Measurements from ENCODE around the gene CYTH1. TPM values are rescaled to one million over a fixed set of nuclear protein-coding genes. Genes with fewer than 3 reads are reported as not detected.
A peak's percentile ranks its signal among the peaks of the same experiment; 100 is the strongest.

Gene CYTH1
- total and polyA plus RNA-seq, 10 of the 15 experiments (the other 5 are each of a cell fraction or from before 2014, with no cell fraction given), result 6.6 to 188 (median 145) TPM

DNA sequence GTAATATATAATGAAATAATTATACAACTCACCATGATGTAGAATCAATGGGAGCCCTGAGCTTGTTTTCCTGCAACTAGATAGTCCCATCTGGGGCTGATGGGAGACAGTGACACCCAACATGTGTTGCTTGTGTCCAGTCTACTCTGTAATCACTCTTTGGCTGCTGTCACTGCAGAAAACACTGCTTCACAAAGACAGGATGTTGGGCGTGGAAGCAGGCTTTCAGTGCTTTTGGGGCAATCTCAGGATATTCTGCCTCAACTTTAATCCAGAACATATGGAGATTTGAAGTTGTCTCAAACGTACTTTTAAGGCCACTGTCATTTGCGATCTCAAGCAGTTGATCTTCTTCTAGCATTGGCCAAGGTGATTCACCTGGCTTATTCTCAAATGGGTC is 94.9 kb downstream of the CYTH1 start:
- no peaks in the 10 kb centered on the region for H3K9me3 ChIP-seq (replicated peaks; ENCODE audit: control insufficient read depth, insufficient read depth, low read length)
- in situ Hi-C loops (cut with MboI), result no loop called here
- ChIA-PET RAD21 (ENCODE audit: unreplicated experiment) (interaction anchor here (1.2 kb wide), 1 partner anchor 9 kb away, joined by 5 read pairs; no protein-coding TSS in a partner anchor), SMC1A (ENCODE audit: uncharacterized antibody, unreplicated experiment) (interaction anchor here (1.4 kb wide), 2 partner anchors 8 to 11 kb away, joined by 3 to 4 read pairs; no protein-coding TSS in a partner anchor), POLR2A (no interaction called here), CTCF (interaction anchor here (2.7 kb wide), 1 partner anchor 21 kb away, joined by 18 read pairs; no protein-coding TSS in a partner anchor)
- H3K4me3 ChIP-seq, result no peak overlapping the region
- H3K27me3 ChIP-seq (replicated peaks in 1 of 2; ENCODE audit: control insufficient read depth in 2 of 2, insufficient read depth in 2 of 2, low read length in 1 of 2), result no peaks in the 10 kb centered on the region
- ATAC-seq (no peak), FAIRE-seq (no peak), DNase-seq (ENCODE audit: low read depth, low spot score) (no peak)
- peak overlapping the region; percentile 55 for H3K27ac ChIP-seq (ENCODE audit: control insufficient read depth, insufficient read depth)
- H4K20me1 ChIP-seq (ENCODE audit: control insufficient read depth, insufficient read depth), result no peaks in the 10 kb centered on the region
- H2AFZ ChIP-seq (ENCODE audit: control insufficient read depth, low read depth, low read length), result no peak overlapping the region
- 87% methylated on average over 3 of the region's 3 CpGs for WGBS (ENCODE audit: insufficient coverage, insufficient replicate concordance, low lambda C conversion rate, missing lambda C conversion rate)
- no TSS peak for BruUV-seq (replicated peaks)
- intact Hi-C loops (cut with micrococcal nuclease; ENCODE audit: unreplicated experiment), result no loop called here
- no peak overlapping the region for H3K4me2 ChIP-seq (ENCODE audit: control insufficient read depth, insufficient read depth)
- no peak overlapping the region for H3K9ac ChIP-seq (ENCODE audit: control insufficient read depth, insufficient read depth, low read length)
- TF ChIP-seq SMARCA5 (IDR thresholded peaks at IDR 0.05), result no peak
- no peak for TF ChIP-seq PAX8 (IDR thresholded peaks at IDR 0.05)
- no peak for TF ChIP-seq CHD2 (IDR thresholded peaks at IDR 0.05; ENCODE audit: borderline replicate concordance, low read depth, low read length)
- no peak for TF ChIP-seq HCFC1 (IDR thresholded peaks at IDR 0.05; ENCODE audit: low read length)
- TF ChIP-seq, protein P1, sequence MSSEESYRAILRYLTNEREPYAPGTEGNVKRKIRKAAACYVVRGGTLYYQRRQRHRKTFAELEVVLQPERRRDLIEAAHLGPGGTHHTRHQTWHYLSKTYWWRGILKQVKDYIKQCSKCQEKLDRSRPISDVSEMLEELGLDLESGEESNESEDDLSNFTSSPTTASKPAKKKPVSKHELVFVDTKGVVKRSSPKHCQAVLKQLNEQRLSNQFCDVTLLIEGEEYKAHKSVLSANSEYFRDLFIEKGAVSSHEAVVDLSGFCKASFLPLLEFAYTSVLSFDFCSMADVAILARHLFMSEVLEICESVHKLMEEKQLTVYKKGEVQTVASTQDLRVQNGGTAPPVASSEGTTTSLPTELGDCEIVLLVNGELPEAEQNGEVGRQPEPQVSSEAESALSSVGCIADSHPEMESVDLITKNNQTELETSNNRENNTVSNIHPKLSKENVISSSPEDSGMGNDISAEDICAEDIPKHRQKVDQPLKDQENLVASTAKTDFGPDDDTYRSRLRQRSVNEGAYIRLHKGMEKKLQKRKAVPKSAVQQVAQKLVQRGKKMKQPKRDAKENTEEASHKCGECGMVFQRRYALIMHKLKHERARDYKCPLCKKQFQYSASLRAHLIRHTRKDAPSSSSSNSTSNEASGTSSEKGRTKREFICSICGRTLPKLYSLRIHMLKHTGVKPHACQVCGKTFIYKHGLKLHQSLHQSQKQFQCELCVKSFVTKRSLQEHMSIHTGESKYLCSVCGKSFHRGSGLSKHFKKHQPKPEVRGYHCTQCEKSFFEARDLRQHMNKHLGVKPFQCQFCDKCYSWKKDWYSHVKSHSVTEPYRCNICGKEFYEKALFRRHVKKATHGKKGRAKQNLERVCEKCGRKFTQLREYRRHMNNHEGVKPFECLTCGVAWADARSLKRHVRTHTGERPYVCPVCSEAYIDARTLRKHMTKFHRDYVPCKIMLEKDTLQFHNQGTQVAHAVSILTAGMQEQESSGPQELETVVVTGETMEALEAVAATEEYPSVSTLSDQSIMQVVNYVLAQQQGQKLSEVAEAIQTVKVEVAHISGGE (CRISPR knock-in tag; IDR thresholded peaks at IDR 0.05), result no peak
- no peak for TF ChIP-seq POLR2AphosphoS2 (IDR thresholded peaks at IDR 0.05; ENCODE audit: low read depth, low read length)
- no peak for TF ChIP-seq BRCA1 (IDR thresholded peaks at IDR 0.05; ENCODE audit: low read depth, low read length)
- TF ChIP-seq ESRRA (IDR thresholded peaks at IDR 0.05; ENCODE audit: low read length), result no peak
- TF ChIP-seq RCOR1 (conservative IDR thresholded peaks at IDR 0.05; ENCODE audit: low read depth, low read length), result no peak
- TF ChIP-seq ZNF207 (IDR thresholded peaks at IDR 0.05; ENCODE audit: borderline replicate concordance), result no peak
- peaks cover 19 to 77% of the 10 kb centered on the region in 2 experiments for H3K36me3 ChIP-seq (ENCODE audit: control insufficient read depth in 2 of 2, insufficient read depth in 2 of 2, low read length in 1 of 2)
- peaks cover 21% of the 10 kb centered on the region for H3K4me1 ChIP-seq (ENCODE audit: control insufficient read depth, insufficient read depth, low read length)
- peaks cover 14% of the 10 kb centered on the region for H3K79me2 ChIP-seq (ENCODE audit: control insufficient read depth, insufficient read depth, low read length)

Measured in GM12878 (cell line).